H1 (cell line): ENCODE data around the gene NR5A2. TPM values are rescaled to one million over a fixed set of nuclear protein-coding genes. Genes with fewer than 3 reads are reported as not detected.

ENCODE experiments used
- E2F6 ChIP-seq: IDR thresholded peaks from 2 replicates; pipeline ENCODE4 v1.6.1; 2012; ENCODE audit warnings: inconsistent platforms
- JUND ChIP-seq: IDR thresholded peaks from 2 replicates; pipeline ENCODE4 v1.6.1; 2011; ENCODE audit warnings: mild to moderate bottlenecking, improper control_type of control experiment, low read length
- MAFK ChIP-seq: IDR thresholded peaks from 2 replicates; pipeline ENCODE4 v1.6.1; 2012; ENCODE audit warnings: low read depth, mild to moderate bottlenecking, improper control_type of control experiment, low read length
- SP4 ChIP-seq: IDR thresholded peaks from 2 replicates; pipeline ENCODE4 v1.6.1; 2012; ENCODE audit warnings: low read length, inconsistent platforms
- polyA plus RNA-seq, 7 experiments: library from polyadenylated mRNA; depleted of rRNA in 3 of 7; stranded (reverse) in 5 of 7; unstranded in 2 of 7; fragments of >200 nt in 5 of 7; fragments of 200-250 nt in 2 of 7; gene quantifications; 1 replicate in 5 of 7; 2 replicates in 1 of 7; 4 replicates in 1 of 7; pipeline versions ENCODE4 v1.2.1 to v1.2.3, GENCODE V29; 2011 to 2013; ENCODE audit warnings: missing spikeins in 2 of 7, mixed read lengths in 2 of 7
- total RNA-seq: library from RNA; stranded (reverse); fragmentation: NEBNext Ultra II Directional; extraction: Animal tissue kit (Norgen Biotek cat#: 25700); gene quantifications from 2 replicates; pipeline ENCODE4 v1.2.1, GENCODE V29; 2021

Gene NR5A2
- total and polyA plus RNA-seq, 2 of the 8 experiments (the other 6 are each of a cell fraction or from before 2014, with no cell fraction given): 1.7 to 11.6 TPM

- TF ChIP-seq MAFK (no peak), E2F6 (no peak), JUND (no peak), SP4 (no peak)
These were observed 45.9 kb upstream of the NR5A2 start (continued) for GRCh38 chr1:199981584-199981983.
